NOMO-1 treated with dmso at 0.1 percent for 144 hours (cell line): ENCODE measurements around the gene CFAP99.
A peak's percentile ranks its signal among the peaks of the same experiment; 100 is the strongest.
"Not testable (repeated sequence)": the region's sequence is repeated elsewhere in the genome, so short reads cannot be mapped to it uniquely, and the experiment has no call there.

Source experiments
- DNase-seq: peaks from one replicate; lab custom pipeline; 2025; ENCODE audit not compliant: unreplicated experiment; lab: John Stamatoyannopoulos, UW

The CFAP99 gene

GRCh38 chr4:2427383-2428334 is 8.9 kb downstream of the CFAP99 start:
- no peak for DNase-seq

- DNase-seq: no peak
Observed at GRCh38 chr4:2428496-2429213, 9.9 kb downstream of the CFAP99 start.

GRCh38 chr4:2429945-2430757 is 11.4 kb downstream of the CFAP99 start:
- DNase-seq: not testable (repeated sequence)

GRCh38 chr4:2432004-2432403 is 13.2 kb downstream of the CFAP99 start:
- no peak for DNase-seq

- no peak for DNase-seq
Observed at GRCh38 chr4:2432991-2433530, 14.3 kb downstream of the CFAP99 start.

GRCh38 chr4:2433609-2434350 is 15.0 kb downstream of the CFAP99 start:
- DNase-seq: no peak

- DNase-seq: no peak
Observed at GRCh38 chr4:2434420-2434819, 15.7 kb downstream of the CFAP99 start.

GRCh38 chr4:2436301-2436700 is 17.5 kb downstream of the CFAP99 start:
- DNase-seq: no peak

GRCh38 chr4:2436761-2437474 is 18.2 kb downstream of the CFAP99 start:
- DNase-seq: no peak

- DNase-seq: no peak
Observed at GRCh38 chr4:2437475-2438215, 18.9 kb downstream of the CFAP99 start.

- DNase-seq: no peak
Observed at GRCh38 chr4:2438822-2439718, 20.3 kb downstream of the CFAP99 start.

- DNase-seq: peak; percentile 82
Observed at GRCh38 chr4:2441393-2442174, 22.8 kb downstream of the CFAP99 start.

GRCh38 chr4:2442175-2442993 is 23.6 kb downstream of the CFAP99 start:
- no peak for DNase-seq

- no peak for DNase-seq
Observed at GRCh38 chr4:2443061-2443730, 24.4 kb downstream of the CFAP99 start.

GRCh38 chr4:2443956-2444740 is 25.4 kb downstream of the CFAP99 start:
- DNase-seq: no peak
